ENCODE measurements around the gene ERCC6L2. TPM values are rescaled to one million over a fixed set of nuclear protein-coding genes. Genes with fewer than 3 reads are reported as not detected.

ERCC6L2 gene
- total RNA-seq, 1 experiment from 2014 or later, result 43.0 TPM

GRCh38 chr9:95910770-95911340 is 35.4 kb downstream of the ERCC6L2 start (continued):
- TF ChIP-seq ZNF532 (CRISPR knock-in tag; IDR thresholded peaks at IDR 0.05; ENCODE audit: borderline replicate concordance) (no peak), NR1H2 (CRISPR knock-in tag; IDR thresholded peaks at IDR 0.05) (no peak), E2F4 (CRISPR knock-in tag; IDR thresholded peaks at IDR 0.05; ENCODE audit: borderline replicate concordance, low read depth) (no peak), ARID4B (CRISPR knock-in tag; IDR thresholded peaks at IDR 0.05; ENCODE audit: borderline replicate concordance) (no peak), ESRRA (CRISPR knock-in tag; IDR thresholded peaks at IDR 0.05; ENCODE audit: borderline replicate concordance) (no peak)

GRCh38 chr9:95912773-95913172 is 37.3 kb downstream of the ERCC6L2 start:
- DNase-seq (ENCODE audit: low spot score) (no peak), ATAC-seq (no peak)
- no peaks in the 10 kb centered on the region for H3K27me3 Mint-ChIP-seq (ENCODE audit: low read depth)
- no peak overlapping the region for H3K4me3 Mint-ChIP-seq
- peaks cover 4% of the 10 kb centered on the region; the same call in 1 of the 2 replicates for H3K4me1 Mint-ChIP-seq
- ChIA-PET CTCF (no interaction called here), POLR2A (no interaction called here)
- peaks cover 18% of the 10 kb centered on the region for H3K36me3 Mint-ChIP-seq
- H3K9me3 Mint-ChIP-seq, result no peaks in the 10 kb centered on the region
- H3K27ac Mint-ChIP-seq, result no peak overlapping the region
- no peak for TF ChIP-seq SOX15 (CRISPR knock-in tag; IDR thresholded peaks at IDR 0.05)
- TF ChIP-seq ZNF263 (CRISPR knock-in tag; IDR thresholded peaks at IDR 0.05; ENCODE audit: low read depth), result no peak
- no peak for TF ChIP-seq TEAD4 (CRISPR knock-in tag; IDR thresholded peaks at IDR 0.05)
- no peak for TF ChIP-seq ATF6 (CRISPR knock-in tag; IDR thresholded peaks at IDR 0.05)
- TF ChIP-seq ZNF532 (CRISPR knock-in tag; IDR thresholded peaks at IDR 0.05; ENCODE audit: borderline replicate concordance), result no peak
- TF ChIP-seq ETV6 (CRISPR knock-in tag; IDR thresholded peaks at IDR 0.05), result no peak
- TF ChIP-seq FOXK1 (CRISPR knock-in tag; IDR thresholded peaks at IDR 0.05), result no peak
- TF ChIP-seq PREB (CRISPR knock-in tag; IDR thresholded peaks at IDR 0.05; ENCODE audit: borderline replicate concordance), result no peak
- no peak for TF ChIP-seq SMAD4 (CRISPR knock-in tag; IDR thresholded peaks at IDR 0.05)
- TF ChIP-seq ZNF416 (CRISPR knock-in tag; IDR thresholded peaks at IDR 0.05), result no peak

All from WTC11 (cell line).